Tibial nerve (tissue), 4 donors: Measurements from ENCODE around the gene ROR1.

Experiments
- CTCF ChIP-seq, 5 experiments: fragments of 200-600 bp in 3 of 5; fragments of 450-650 bp in 2 of 5; sonication (generic) in 3 of 5; IDR thresholded peaks; one replicate each; pipeline ENCODE4 v1.5.1; 2016 to 2019; ENCODE audit warnings: antibody characterized with exemption in 5 of 5, mild to moderate bottlenecking in 3 of 5, moderate library complexity in 2 of 5
- EP300 ChIP-seq, 2 donors: sonication (generic); formaldehyde crosslinking; IDR thresholded peaks; one replicate each; pipeline ENCODE4 v1.6.1; 2017; ENCODE audit warnings: antibody characterized with exemption in 2 of 2, mild to moderate bottlenecking in 1 of 2
- POLR2A ChIP-seq, 2 donors: fragments of 450-650 bp; IDR thresholded peaks; one replicate each; pipeline ENCODE4 v1.6.1; 2017; ENCODE audit warnings: antibody characterized with exemption in 2 of 2, mild to moderate bottlenecking in 2 of 2, moderate library complexity in 2 of 2

- TF ChIP-seq POLR2A (IDR thresholded peaks at IDR 0.05) (no peak), CTCF (IDR thresholded peaks at IDR 0.05) (no peak), EP300 (IDR thresholded peaks at IDR 0.05) (no peak)
Observed at GRCh38 chr1:64186898-64187280, 413.1 kb downstream of the ROR1 start.
